ENCODE measurements around the gene PRORP. TPM values are rescaled to one million over a fixed set of nuclear protein-coding genes. Genes with fewer than 3 reads are reported as not detected.
A peak's percentile ranks its signal among the peaks of the same experiment; 100 is the strongest.

Gene PRORP
- total and polyA plus RNA-seq, 2 donors from 2014 or later: 25.1 to 35.6 TPM

GRCh38 chr14:35154016-35154415, 31.7 kb downstream of the PRORP start:
- DNase-seq (no peak), FAIRE-seq (no peak)
- Histone ChIP-seq H3K4me3 (ENCODE audit: low read length in 3 of 3) (no peak overlapping the region), H3K4me1 (ENCODE audit: control insufficient read depth in 2 of 3, insufficient read depth in 2 of 3, low read depth in 1 of 3, low read length in 3 of 3) (no peaks in the 10 kb centered on the region), H3K36me3 (ENCODE audit: control insufficient read depth in 2 of 3, insufficient read depth in 3 of 3, low read length in 3 of 3) (no peaks in the 10 kb centered on the region), H3K9me3 (ENCODE audit: control insufficient read depth in 2 of 3, insufficient read depth in 1 of 3, low read length in 3 of 3) (no peaks in the 10 kb centered on the region), H3K9ac (ENCODE audit: low read length in 3 of 3) (no peak overlapping the region), H3K27me3 (ENCODE audit: control insufficient read depth, insufficient read depth, low read length) (no peaks in the 10 kb centered on the region), H3K27ac (ENCODE audit: low read depth in 2 of 2, low read length in 2 of 2) (no peak overlapping the region)
- intact Hi-C loops (cut with DNase I): no loop called here
- no peak for TF ChIP-seq CTCF (IDR thresholded peaks at IDR 0.05; ENCODE audit: borderline replicate concordance, extremely low read depth, insufficient read depth)

- peaks cover 0 to 10% (median 0%) of the 10 kb centered on the region in 3 donors for H3K4me1 ChIP-seq (ENCODE audit: control insufficient read depth in 2 of 3, insufficient read depth in 2 of 3, low read depth in 1 of 3, low read length in 3 of 3)
- H3K4me3 ChIP-seq (ENCODE audit: low read length in 3 of 3): no peak overlapping the region
- DNase-seq (peak in 1 of 5 donors; percentile 19), FAIRE-seq (no peak)
- H3K36me3 ChIP-seq (ENCODE audit: control insufficient read depth in 2 of 3, insufficient read depth in 3 of 3, low read length in 3 of 3): no peaks in the 10 kb centered on the region
- no peak for TF ChIP-seq CTCF (IDR thresholded peaks at IDR 0.05; ENCODE audit: borderline replicate concordance, extremely low read depth, insufficient read depth)
- no peaks in the 10 kb centered on the region for H3K9me3 ChIP-seq (ENCODE audit: control insufficient read depth in 2 of 3, insufficient read depth in 1 of 3, low read length in 3 of 3)
- H3K27ac ChIP-seq (ENCODE audit: low read depth in 2 of 2, low read length in 2 of 2): no peak overlapping the region
- no peaks in the 10 kb centered on the region for H3K27me3 ChIP-seq (ENCODE audit: control insufficient read depth, insufficient read depth, low read length)
- intact Hi-C loops (cut with DNase I): no loop called here
- no peak overlapping the region for H3K9ac ChIP-seq (ENCODE audit: low read length in 3 of 3)
These were observed 33.6 kb downstream of the PRORP start for GRCh38 chr14:35155962-35156361.

DNA sequence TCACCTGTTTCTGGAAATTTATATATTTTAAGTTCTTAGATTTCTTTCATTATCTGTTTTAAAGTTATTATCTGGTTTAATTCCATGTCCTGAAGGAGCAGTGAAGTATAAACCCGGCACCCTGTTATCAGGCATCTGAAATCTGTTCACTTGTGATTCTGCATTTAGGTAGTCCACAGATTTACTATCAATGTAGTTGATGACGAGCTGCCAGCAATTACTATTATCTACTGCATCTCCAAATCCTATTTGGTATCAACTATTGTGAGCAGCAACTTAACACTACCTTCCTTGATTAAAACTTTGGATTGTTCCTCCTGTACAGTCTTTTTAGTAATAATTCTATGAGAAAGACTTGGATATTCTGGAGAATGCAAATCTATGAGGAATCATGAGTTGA, 36.1 kb downstream of the PRORP start:
- no peak for FAIRE-seq
- TF ChIP-seq CTCF (IDR thresholded peaks at IDR 0.05; ENCODE audit: borderline replicate concordance, extremely low read depth, insufficient read depth): no peak
- H3K9me3 ChIP-seq (ENCODE audit: control insufficient read depth in 2 of 3, insufficient read depth in 1 of 3, low read length in 3 of 3): no peaks in the 10 kb centered on the region

More for the DNA sequence above, 36.1 kb downstream of the PRORP start:
- Histone ChIP-seq H3K36me3 (ENCODE audit: control insufficient read depth in 2 of 3, insufficient read depth in 3 of 3, low read length in 3 of 3) (no peaks in the 10 kb centered on the region), H3K9ac (ENCODE audit: low read length in 3 of 3) (no peak overlapping the region), H3K27ac (ENCODE audit: low read depth in 2 of 2, low read length in 2 of 2) (no peak overlapping the region), H3K4me3 (ENCODE audit: low read length in 3 of 3) (no peak overlapping the region), H3K4me1 (ENCODE audit: control insufficient read depth in 2 of 3, insufficient read depth in 2 of 3, low read depth in 1 of 3, low read length in 3 of 3) (peaks cover 0 to 10% (median 0%) of the 10 kb centered on the region in 3 donors), H3K27me3 (ENCODE audit: control insufficient read depth, insufficient read depth, low read length) (no peaks in the 10 kb centered on the region)
- no peak for DNase-seq
- intact Hi-C loops (cut with DNase I): no loop called here
